Erythroblast (primary cell): ENCODE results near the gene KRTAP16-1.

Source experiments
- GATA1 ChIP-seq: IDR thresholded peaks from 2 replicates; pipeline ENCODE4 v1.6.1; 2011; ENCODE audit warnings: low read depth, mild to moderate bottlenecking, control low read depth, low read length, moderate library complexity
- POLR2A ChIP-seq: IDR thresholded peaks from 2 replicates; pipeline ENCODE4 v1.6.1; 2011; ENCODE audit warnings: mild to moderate bottlenecking, low read length

DNA sequence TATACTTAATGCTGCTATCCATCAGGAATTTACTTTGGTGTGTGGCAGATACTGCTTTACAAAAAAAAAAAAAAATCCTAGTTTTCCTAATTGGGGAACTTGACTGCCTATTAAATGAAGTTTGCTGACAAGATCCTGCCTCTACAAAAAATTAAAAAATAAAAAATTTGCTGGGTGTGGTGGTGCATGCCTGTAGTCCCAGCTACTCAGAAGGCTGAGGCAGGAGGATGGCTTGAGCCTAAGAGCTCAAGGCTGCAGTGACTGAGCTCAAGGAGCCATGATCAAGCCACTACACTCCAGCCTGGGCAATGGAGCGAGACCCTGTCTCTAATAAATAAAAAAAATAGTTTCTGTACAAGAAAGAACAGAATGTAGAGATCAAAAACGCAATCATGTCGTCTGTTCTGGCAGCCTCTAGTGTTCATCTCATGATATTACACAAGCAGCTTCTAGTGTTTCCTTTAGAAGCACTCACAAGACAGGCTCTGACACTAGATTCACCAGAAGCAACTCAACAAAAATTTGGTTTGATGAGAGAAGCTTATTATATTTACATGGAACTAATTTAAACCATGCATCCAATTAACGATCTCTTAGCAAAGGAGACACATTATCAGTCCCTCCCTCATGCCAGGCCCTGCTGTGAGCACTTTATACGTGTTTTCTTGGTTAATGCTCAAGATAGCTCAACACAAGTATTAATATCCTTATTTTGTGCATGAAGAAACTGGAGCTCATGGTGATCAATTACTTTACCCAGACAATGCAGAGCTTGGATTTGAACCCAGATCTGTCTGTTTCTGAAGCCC lies 13.2 kb upstream of the KRTAP16-1 start:
- TF ChIP-seq POLR2A (no peak), GATA1 (no peak)
